K562 (cell line): Measurements from ENCODE around the gene WDR20.

Experiments used
- CBX3 ChIP-seq, 2 experiments: IDR thresholded peaks; 1 replicate in 1 of 2; 2 replicates in 1 of 2; pipeline ENCODE4 v1.6.1; 2012; ENCODE audit warnings: inconsistent platforms in 2 of 2, low read length in 2 of 2, borderline replicate concordance in 1 of 2, control low read depth in 1 of 2
- CHD1 ChIP-seq: fragments of 200-600 bp; sonication (generic); IDR thresholded peaks from one replicate; pipeline ENCODE4 v1.6.1; 2012; ENCODE audit warnings: mild to moderate bottlenecking, moderate library complexity, low read length, inconsistent platforms
- HDAC6 ChIP-seq: IDR thresholded peaks from 2 replicates; pipeline ENCODE4 v1.6.1; 2012; ENCODE audit warnings: low read depth, mild to moderate bottlenecking, control low read depth, inconsistent platforms, low read length, moderate library complexity
- HEY1 ChIP-seq: fragments of 250-450 bp; sonication (Bioruptor Pico); IDR thresholded peaks from 2 replicates; pipeline ENCODE4 v1.5.0; 2020; ENCODE audit warnings: mild to moderate bottlenecking, moderate library complexity, borderline replicate concordance
- XRCC5 ChIP-seq: fragments of 200-400 bp; formaldehyde crosslinking; IDR thresholded peaks from 2 replicates; pipeline ENCODE4 v1.6.1; 2017; ENCODE audit warnings: low read depth, mild to moderate bottlenecking, low read length

DNA sequence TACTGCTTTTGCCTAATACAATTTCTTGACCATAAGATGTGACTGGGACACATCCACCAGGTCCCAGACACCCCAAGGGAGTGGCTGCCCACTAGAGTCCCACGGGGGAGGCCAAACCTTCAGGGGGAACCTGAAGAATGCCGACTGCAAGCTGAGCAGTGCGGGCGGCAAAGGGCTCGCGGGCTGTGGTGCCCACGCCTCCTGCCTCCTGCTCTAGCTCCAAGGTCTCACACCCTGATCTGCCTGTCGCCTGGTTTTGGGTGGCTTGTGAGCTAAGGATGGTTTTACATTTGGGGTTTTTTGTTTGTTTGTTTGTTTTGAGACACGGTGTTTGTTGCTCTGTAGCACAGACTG is 90.0 kb downstream of the WDR20 start:
- TF ChIP-seq CHD1 (no peak), XRCC5 (no peak), HEY1 (no peak), CBX3 (IDR thresholded peaks at IDR 0.05; ENCODE audit: borderline replicate concordance in 1 of 2, low read length in 2 of 2) (no peak), HDAC6 (no peak)
